ENCODE results near the gene GCM1.

DNA sequence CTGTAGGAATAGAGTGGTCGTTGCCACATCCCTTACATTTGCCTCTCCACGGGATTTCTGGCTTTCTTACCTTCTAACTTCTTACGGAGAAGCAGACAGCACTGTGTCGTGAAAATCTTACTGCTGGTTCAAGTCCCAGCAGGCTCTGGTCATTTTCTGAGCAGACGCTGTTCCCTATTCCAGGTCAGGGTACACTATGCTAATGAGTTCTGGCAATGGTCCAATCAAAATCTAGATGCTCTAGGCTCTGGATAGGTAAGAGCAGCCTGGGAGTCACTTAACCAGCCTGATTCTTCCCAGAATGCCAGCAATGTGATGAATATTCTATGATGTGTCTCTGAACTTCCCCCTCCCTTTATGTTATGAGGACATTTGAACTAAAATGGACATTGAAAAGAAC, at the start of gene GCM1:
- TF ChIP-seq, protein P1, sequence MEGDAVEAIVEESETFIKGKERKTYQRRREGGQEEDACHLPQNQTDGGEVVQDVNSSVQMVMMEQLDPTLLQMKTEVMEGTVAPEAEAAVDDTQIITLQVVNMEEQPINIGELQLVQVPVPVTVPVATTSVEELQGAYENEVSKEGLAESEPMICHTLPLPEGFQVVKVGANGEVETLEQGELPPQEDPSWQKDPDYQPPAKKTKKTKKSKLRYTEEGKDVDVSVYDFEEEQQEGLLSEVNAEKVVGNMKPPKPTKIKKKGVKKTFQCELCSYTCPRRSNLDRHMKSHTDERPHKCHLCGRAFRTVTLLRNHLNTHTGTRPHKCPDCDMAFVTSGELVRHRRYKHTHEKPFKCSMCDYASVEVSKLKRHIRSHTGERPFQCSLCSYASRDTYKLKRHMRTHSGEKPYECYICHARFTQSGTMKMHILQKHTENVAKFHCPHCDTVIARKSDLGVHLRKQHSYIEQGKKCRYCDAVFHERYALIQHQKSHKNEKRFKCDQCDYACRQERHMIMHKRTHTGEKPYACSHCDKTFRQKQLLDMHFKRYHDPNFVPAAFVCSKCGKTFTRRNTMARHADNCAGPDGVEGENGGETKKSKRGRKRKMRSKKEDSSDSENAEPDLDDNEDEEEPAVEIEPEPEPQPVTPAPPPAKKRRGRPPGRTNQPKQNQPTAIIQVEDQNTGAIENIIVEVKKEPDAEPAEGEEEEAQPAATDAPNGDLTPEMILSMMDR (IDR thresholded peaks at IDR 0.05) = no peak
- TF ChIP-seq POLR2A (IDR thresholded peaks at IDR 0.05) = no peak

All from Peyer's patch (tissue), 4 donors.